SU-DHL-6 (cell line): ENCODE data around the gene MRC1.

Source experiments
- CTCF ChIP-seq: fragments of 200-600 bp; sonication (generic); IDR thresholded peaks from one replicate; pipeline ENCODE4 v1.5.1; 2017; ENCODE audit warnings: antibody characterized with exemption, mild to moderate bottlenecking, low read length, moderate library complexity; ENCODE audit not compliant: insufficient read depth, poor library complexity, severe bottlenecking
- EZH2phosphoT487 ChIP-seq: fragments of 200-600 bp; sonication (generic), shearing (Covaris generic); conservative IDR thresholded peaks from 2 replicates; pipeline ENCODE4 v1.6.1; 2018; ENCODE audit warnings: mild to moderate bottlenecking, antibody characterized with exemption, low read length, moderate library complexity, mixed read lengths

DNA sequence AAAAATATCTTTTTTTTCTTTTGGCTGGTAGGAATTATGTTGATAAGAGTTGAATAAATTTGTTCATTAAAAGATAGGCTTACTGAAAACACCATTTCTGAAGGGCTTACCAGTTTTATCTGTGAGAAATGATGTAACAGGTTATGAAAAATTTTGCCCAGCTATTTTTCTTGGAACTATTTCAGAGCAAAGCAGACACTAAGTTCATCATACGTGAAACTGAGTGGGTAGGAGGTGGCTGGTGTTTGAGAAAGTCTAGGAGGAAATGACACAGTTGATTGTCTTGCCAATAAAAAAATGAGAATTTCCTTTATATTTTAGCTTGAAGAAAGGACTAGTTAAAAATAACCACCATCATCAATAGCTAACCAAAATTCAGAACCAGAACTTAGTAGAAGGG, 6.2 kb upstream of the MRC1 start:
- no peak for TF ChIP-seq CTCF
- TF ChIP-seq EZH2phosphoT487 = no peak
